WTC11 (cell line): ENCODE results near the gene RUNX2. TPM values are rescaled to one million over a fixed set of nuclear protein-coding genes. Genes with fewer than 3 reads are reported as not detected.

Experiments
- ATAC-seq: fragments of 200-7000 bp; cut with Tn5 transposase; 2 replicates; pipeline ENCODE4 v1.10.0; 2021; ENCODE audit warnings: mild to moderate bottlenecking, moderate library complexity
- CTCF ChIA-PET: fragments of 300-600 bp; sonication (Branson Sonifier 250); formaldehyde crosslinking; loops from one replicate; lab custom pipeline; 2021; ENCODE audit warnings: antibody characterized with exemption; lab: Charles Lee
- POLR2A ChIA-PET: fragments of 350-600 bp; sonication (Branson Sonifier 250); formaldehyde crosslinking; loops from one replicate; lab custom pipeline; 2021; ENCODE audit warnings: antibody characterized with exemption; lab: Charles Lee
- DNase-seq: peaks from one replicate; pipeline ENCODE4 v3.0.0; 2021; ENCODE audit warnings: low spot score
- H3K27ac Mint-ChIP-seq: 2 replicates; pipeline ENCODE4 v1.8.0; 2021; ENCODE audit warnings: mixed read lengths
- H3K27me3 Mint-ChIP-seq: 2 replicates; pipeline ENCODE4 v1.8.0; 2021; ENCODE audit warnings: low read depth, mild to moderate bottlenecking, moderate library complexity, mixed read lengths
- H3K36me3 Mint-ChIP-seq: 2 replicates; pipeline ENCODE4 v1.8.0; 2021; ENCODE audit warnings: mixed read lengths
- H3K4me1 Mint-ChIP-seq: 2 replicates; pipeline ENCODE4 v1.8.0; 2022; ENCODE audit warnings: mixed read lengths
- H3K4me3 Mint-ChIP-seq: 2 replicates; pipeline ENCODE4 v1.8.0; 2021; ENCODE audit warnings: mild to moderate bottlenecking, moderate library complexity, mixed read lengths
- H3K9me3 Mint-ChIP-seq: 2 replicates; pipeline ENCODE4 v1.8.0; 2021; ENCODE audit warnings: mixed read lengths
- CBFB ChIP-seq: sonication (generic); formaldehyde crosslinking; IDR thresholded peaks from 2 replicates; pipeline ENCODE4 v1.8.1; 2022; ENCODE audit warnings: mild to moderate bottlenecking, low read depth, missing genetic modification reagents
- ETV6 ChIP-seq: sonication (generic); formaldehyde crosslinking; IDR thresholded peaks from 2 replicates; pipeline ENCODE4 v1.8.1; 2022; ENCODE audit warnings: mild to moderate bottlenecking, missing genetic modification reagents
- FOXK1 ChIP-seq: sonication (generic); formaldehyde crosslinking; IDR thresholded peaks from 2 replicates; pipeline ENCODE4 v1.8.0; 2022; ENCODE audit warnings: mild to moderate bottlenecking, moderate library complexity, missing genetic modification reagents
- HMGA2 ChIP-seq: fragments of 250-450 bp; sonication (Bioruptor Pico); IDR thresholded peaks from 2 replicates; pipeline ENCODE4 v1.4.0; 2021; ENCODE audit warnings: mild to moderate bottlenecking, moderate library complexity
- IRF2 ChIP-seq: sonication (generic); formaldehyde crosslinking; IDR thresholded peaks from 2 replicates; pipeline ENCODE4 v1.8.0; 2022; ENCODE audit warnings: low read depth, missing genetic modification reagents, borderline replicate concordance
- MXD4 ChIP-seq: fragments of 250-450 bp; sonication (Bioruptor Pico); IDR thresholded peaks from 2 replicates; pipeline ENCODE4 v1.8.0; 2021; ENCODE audit warnings: mild to moderate bottlenecking, moderate library complexity, borderline replicate concordance
- MYBL2 ChIP-seq: sonication (generic); formaldehyde crosslinking; IDR thresholded peaks from 2 replicates; pipeline ENCODE4 v1.8.1; 2023; ENCODE audit warnings: mild to moderate bottlenecking, moderate library complexity, missing genetic modification reagents
- NFYB ChIP-seq: sonication (generic); formaldehyde crosslinking; conservative IDR thresholded peaks from 2 replicates; pipeline ENCODE4 v1.8.0; 2022; ENCODE audit warnings: low read depth, missing genetic modification reagents
- NR1H2 ChIP-seq: sonication (generic); formaldehyde crosslinking; IDR thresholded peaks from 2 replicates; pipeline ENCODE4 v1.9.0; 2021; ENCODE audit warnings: mild to moderate bottlenecking, moderate library complexity, missing genetic modification reagents
- OVOL2 ChIP-seq: fragments of 250-450 bp; sonication (Bioruptor Pico); IDR thresholded peaks from 2 replicates; pipeline ENCODE4 v1.9.0; 2021; ENCODE audit warnings: mild to moderate bottlenecking, borderline replicate concordance
- TEAD1 ChIP-seq: sonication (generic); formaldehyde crosslinking; IDR thresholded peaks from 2 replicates; pipeline ENCODE4 v1.8.0; 2022; ENCODE audit warnings: mild to moderate bottlenecking, missing genetic modification reagents
- TP53 ChIP-seq: sonication (generic); formaldehyde crosslinking; IDR thresholded peaks from 2 replicates; pipeline ENCODE4 v1.8.1; 2023; ENCODE audit warnings: mild to moderate bottlenecking, missing genetic modification reagents
- ZBTB21 ChIP-seq: sonication (generic); formaldehyde crosslinking; IDR thresholded peaks from 2 replicates; pipeline ENCODE4 v1.8.1; 2023; ENCODE audit warnings: mild to moderate bottlenecking, missing genetic modification reagents, borderline replicate concordance
- ZNF121 ChIP-seq: sonication (generic); formaldehyde crosslinking; IDR thresholded peaks from 2 replicates; pipeline ENCODE4 v1.8.0; 2023; ENCODE audit warnings: missing genetic modification reagents
- ZNF317 ChIP-seq: sonication (generic); formaldehyde crosslinking; IDR thresholded peaks from 2 replicates; pipeline ENCODE4 v1.8.1; 2023; ENCODE audit warnings: low read depth, mild to moderate bottlenecking, moderate library complexity, missing genetic modification reagents, borderline replicate concordance
- total RNA-seq: library from RNA; stranded (reverse); gene quantifications from 3 replicates; pipeline ENCODE4 v1.2.3, GENCODE V29; 2021
- TF ChIP-seq, protein P1 (sequence below): fragments of 200-600 bp; IDR thresholded peaks from 2 replicates; pipeline ENCODE4 v1.8.0; 2022; ENCODE audit warnings: antibody characterized with exemption
- TF ChIP-seq, protein P2 (sequence below): fragments of 250-450 bp; sonication (Bioruptor Pico); IDR thresholded peaks from 2 replicates; pipeline ENCODE4 v1.9.0; 2021; ENCODE audit warnings: mild to moderate bottlenecking, borderline replicate concordance
- TF ChIP-seq, protein P3 (sequence below): sonication (generic); formaldehyde crosslinking; IDR thresholded peaks from 2 replicates; pipeline ENCODE4 v1.8.1; 2022; ENCODE audit warnings: low read depth, missing genetic modification reagents, borderline replicate concordance
- TF ChIP-seq, protein P4 (sequence below): sonication (generic); formaldehyde crosslinking; conservative IDR thresholded peaks from 2 replicates; pipeline ENCODE4 v1.8.1; 2022; ENCODE audit warnings: mild to moderate bottlenecking, missing genetic modification reagents
- TF ChIP-seq, protein P5 (sequence below): sonication (generic); formaldehyde crosslinking; IDR thresholded peaks from 2 replicates; pipeline ENCODE4 v1.8.1; 2022; ENCODE audit warnings: low read depth, mild to moderate bottlenecking, moderate library complexity, missing genetic modification reagents, borderline replicate concordance
- TF ChIP-seq, protein P6 (sequence below): sonication (generic); formaldehyde crosslinking; IDR thresholded peaks from 2 replicates; pipeline ENCODE4 v1.8.1; 2023; ENCODE audit warnings: mild to moderate bottlenecking, missing genetic modification reagents, moderate library complexity

RUNX2 gene
- total RNA-seq, 1 experiment from 2014 or later, result 0.28 TPM

DNA sequence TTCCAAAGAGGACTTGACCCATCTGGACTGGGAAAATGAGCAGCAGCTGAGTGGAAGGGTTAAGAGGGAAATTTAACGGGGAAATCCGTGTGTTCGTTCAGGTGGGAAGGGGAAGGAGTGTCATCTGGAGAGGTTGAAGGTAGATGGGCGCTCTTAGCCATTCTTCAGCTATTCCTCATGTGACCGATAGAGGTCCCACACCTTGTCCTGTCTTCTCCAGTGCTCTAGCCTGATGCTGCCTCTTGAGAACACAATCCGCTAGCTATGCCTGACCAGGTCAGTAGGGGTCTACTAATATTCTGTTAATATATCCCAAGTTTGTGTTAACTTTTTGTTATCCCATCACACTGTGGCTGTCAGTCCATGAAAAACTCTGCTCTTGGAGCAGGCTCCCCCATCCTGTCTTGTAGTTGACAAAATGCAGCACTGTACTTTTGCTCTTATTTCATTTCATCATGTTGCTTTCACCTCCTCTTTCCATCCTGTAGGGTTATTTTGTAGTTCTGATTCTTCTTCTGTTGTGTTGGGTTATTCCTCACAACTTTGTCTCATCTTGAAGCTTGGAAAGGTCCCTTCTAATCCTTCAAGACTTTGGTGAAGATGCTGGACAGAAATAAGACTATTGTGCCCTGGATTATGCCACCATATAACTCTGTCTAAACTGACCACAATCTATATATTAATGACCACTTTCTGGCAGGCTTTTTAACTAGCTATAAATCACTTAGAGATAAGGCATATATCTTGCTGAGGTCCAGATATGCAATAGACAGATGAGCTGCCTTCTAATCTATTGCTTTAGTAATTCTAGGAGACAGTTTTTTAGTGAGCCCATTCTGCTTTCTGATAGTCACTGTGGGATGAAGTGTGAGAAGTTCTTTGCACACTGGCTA, 173.0 kb downstream of the RUNX2 start:
- POLR2A ChIA-PET, result interaction anchor here (0.6 kb wide), 1 partner anchor 470 kb away, joined by 3 read pairs; no protein-coding TSS in a partner anchor
- peak; percentile 30 for DNase-seq
- Mint-ChIP-seq H3K27me3 (no peaks in the 10 kb centered on the region), H3K36me3 (no peaks in the 10 kb centered on the region), H3K9me3 (no peaks in the 10 kb centered on the region), H3K27ac (no peak overlapping the region), H3K4me1 (peaks cover 26% of the 10 kb centered on the region), H3K4me3 (no peak overlapping the region)
- 0 out of 2 replicates have a peak, but pooled peaks have one; percentile 47 for TF ChIP-seq ZNF121
- TF ChIP-seq, protein P1, sequence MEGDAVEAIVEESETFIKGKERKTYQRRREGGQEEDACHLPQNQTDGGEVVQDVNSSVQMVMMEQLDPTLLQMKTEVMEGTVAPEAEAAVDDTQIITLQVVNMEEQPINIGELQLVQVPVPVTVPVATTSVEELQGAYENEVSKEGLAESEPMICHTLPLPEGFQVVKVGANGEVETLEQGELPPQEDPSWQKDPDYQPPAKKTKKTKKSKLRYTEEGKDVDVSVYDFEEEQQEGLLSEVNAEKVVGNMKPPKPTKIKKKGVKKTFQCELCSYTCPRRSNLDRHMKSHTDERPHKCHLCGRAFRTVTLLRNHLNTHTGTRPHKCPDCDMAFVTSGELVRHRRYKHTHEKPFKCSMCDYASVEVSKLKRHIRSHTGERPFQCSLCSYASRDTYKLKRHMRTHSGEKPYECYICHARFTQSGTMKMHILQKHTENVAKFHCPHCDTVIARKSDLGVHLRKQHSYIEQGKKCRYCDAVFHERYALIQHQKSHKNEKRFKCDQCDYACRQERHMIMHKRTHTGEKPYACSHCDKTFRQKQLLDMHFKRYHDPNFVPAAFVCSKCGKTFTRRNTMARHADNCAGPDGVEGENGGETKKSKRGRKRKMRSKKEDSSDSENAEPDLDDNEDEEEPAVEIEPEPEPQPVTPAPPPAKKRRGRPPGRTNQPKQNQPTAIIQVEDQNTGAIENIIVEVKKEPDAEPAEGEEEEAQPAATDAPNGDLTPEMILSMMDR, result peak; percentile 67; the same call in 1 of the 2 replicates
- TF ChIP-seq ZNF317, result no peak
- ATAC-seq, result peak; percentile 95
- CTCF ChIA-PET, result interaction anchor here (0.5 to 1.6 kb wide), 56 partner anchors 8 to 1026 kb away, joined by 3 to 27 read pairs (median 4); no protein-coding TSS in a partner anchor

DNA sequence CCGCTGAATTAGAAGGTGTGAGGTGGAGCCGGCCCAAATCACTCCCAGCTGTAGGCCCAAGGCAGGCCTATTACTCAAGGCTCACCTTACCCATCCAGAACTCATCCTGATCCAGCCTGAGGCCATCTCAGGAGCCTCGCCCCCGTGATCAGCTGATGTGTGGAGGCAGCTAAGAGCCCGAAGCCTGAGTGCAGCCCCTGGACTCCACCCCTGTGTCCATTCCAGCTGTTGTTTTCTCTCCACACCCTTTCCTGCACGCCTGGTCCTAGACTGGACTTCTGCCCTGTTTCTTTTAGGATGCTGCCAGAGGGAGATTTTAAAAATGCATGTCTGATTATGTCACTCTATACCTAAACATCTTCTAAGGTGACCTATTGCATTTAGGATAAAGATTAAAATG, 174.3 kb downstream of the RUNX2 start:
- no peak for DNase-seq
- no peaks in the 10 kb centered on the region for H3K27me3 Mint-ChIP-seq
- TF ChIP-seq, protein P2, sequence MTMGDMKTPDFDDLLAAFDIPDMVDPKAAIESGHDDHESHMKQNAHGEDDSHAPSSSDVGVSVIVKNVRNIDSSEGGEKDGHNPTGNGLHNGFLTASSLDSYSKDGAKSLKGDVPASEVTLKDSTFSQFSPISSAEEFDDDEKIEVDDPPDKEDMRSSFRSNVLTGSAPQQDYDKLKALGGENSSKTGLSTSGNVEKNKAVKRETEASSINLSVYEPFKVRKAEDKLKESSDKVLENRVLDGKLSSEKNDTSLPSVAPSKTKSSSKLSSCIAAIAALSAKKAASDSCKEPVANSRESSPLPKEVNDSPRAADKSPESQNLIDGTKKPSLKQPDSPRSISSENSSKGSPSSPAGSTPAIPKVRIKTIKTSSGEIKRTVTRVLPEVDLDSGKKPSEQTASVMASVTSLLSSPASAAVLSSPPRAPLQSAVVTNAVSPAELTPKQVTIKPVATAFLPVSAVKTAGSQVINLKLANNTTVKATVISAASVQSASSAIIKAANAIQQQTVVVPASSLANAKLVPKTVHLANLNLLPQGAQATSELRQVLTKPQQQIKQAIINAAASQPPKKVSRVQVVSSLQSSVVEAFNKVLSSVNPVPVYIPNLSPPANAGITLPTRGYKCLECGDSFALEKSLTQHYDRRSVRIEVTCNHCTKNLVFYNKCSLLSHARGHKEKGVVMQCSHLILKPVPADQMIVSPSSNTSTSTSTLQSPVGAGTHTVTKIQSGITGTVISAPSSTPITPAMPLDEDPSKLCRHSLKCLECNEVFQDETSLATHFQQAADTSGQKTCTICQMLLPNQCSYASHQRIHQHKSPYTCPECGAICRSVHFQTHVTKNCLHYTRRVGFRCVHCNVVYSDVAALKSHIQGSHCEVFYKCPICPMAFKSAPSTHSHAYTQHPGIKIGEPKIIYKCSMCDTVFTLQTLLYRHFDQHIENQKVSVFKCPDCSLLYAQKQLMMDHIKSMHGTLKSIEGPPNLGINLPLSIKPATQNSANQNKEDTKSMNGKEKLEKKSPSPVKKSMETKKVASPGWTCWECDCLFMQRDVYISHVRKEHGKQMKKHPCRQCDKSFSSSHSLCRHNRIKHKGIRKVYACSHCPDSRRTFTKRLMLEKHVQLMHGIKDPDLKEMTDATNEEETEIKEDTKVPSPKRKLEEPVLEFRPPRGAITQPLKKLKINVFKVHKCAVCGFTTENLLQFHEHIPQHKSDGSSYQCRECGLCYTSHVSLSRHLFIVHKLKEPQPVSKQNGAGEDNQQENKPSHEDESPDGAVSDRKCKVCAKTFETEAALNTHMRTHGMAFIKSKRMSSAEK, result no peak
- TF ChIP-seq, protein P3, sequence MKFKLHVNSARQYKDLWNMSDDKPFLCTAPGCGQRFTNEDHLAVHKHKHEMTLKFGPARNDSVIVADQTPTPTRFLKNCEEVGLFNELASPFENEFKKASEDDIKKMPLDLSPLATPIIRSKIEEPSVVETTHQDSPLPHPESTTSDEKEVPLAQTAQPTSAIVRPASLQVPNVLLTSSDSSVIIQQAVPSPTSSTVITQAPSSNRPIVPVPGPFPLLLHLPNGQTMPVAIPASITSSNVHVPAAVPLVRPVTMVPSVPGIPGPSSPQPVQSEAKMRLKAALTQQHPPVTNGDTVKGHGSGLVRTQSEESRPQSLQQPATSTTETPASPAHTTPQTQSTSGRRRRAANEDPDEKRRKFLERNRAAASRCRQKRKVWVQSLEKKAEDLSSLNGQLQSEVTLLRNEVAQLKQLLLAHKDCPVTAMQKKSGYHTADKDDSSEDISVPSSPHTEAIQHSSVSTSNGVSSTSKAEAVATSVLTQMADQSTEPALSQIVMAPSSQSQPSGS (CRISPR knock-in tag), result no peak
- TF ChIP-seq TEAD1 (no peak), NFYB (no peak), IRF2 (CRISPR knock-in tag) (no peak), NR1H2 (CRISPR knock-in tag) (no peak), FOXK1 (CRISPR knock-in tag) (no peak), MXD4 (no peak), TP53 (no peak), HMGA2 (no peak), OVOL2 (CRISPR knock-in tag) (no peak)
- TF ChIP-seq, all 79 proteins: peak for 0
- H3K9me3 Mint-ChIP-seq, result no peaks in the 10 kb centered on the region
- ATAC-seq, result no peak
- H3K4me3 Mint-ChIP-seq, result no peak overlapping the region
- no peaks in the 10 kb centered on the region for H3K36me3 Mint-ChIP-seq
- CTCF ChIA-PET, result interaction anchor here (0.8 kb wide), 1 partner anchor 21 kb away, joined by 3 read pairs; no protein-coding TSS in a partner anchor
- POLR2A ChIA-PET, result no interaction called here
- H3K27ac Mint-ChIP-seq, result no peak overlapping the region
- peaks cover 25% of the 10 kb centered on the region for H3K4me1 Mint-ChIP-seq

DNA sequence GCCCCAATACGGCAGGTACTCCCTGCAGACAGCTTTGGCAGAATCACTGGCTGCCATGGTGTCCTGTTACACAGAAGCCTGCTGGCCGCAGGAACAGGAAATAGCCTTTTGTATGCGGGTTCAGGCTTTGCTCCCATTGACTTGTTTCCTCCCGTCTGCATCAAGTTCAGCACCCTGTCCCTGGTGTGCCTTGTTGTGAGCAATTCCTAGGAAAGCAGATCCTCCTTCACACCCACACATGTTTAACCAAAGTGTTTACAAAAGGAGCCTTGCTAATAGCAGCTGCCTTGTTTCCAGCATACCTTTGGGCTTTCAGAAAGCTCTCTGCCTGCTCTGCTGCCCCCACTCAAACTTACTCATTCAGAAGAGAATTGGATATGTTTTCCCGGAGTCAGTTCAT, 176.8 kb downstream of the RUNX2 start:
- Mint-ChIP-seq H3K27me3 (no peaks in the 10 kb centered on the region), H3K4me3 (peak overlapping the region; percentile 24; the same call in 1 of the 2 replicates), H3K27ac (peak overlapping the region; percentile 93), H3K36me3 (no peaks in the 10 kb centered on the region), H3K9me3 (no peaks in the 10 kb centered on the region), H3K4me1 (peaks cover 25% of the 10 kb centered on the region)
- ATAC-seq (peak; percentile 87), DNase-seq (peak; percentile 46)
- ChIA-PET CTCF (interaction anchor here (1.1 to 1.5 kb wide), 4 partner anchors 16 to 1030 kb away, joined by 3 to 6 read pairs (median 4); no protein-coding TSS in a partner anchor), POLR2A (interaction anchor here (0.8 kb wide), 1 partner anchor 8 kb away, joined by 3 read pairs; no protein-coding TSS in a partner anchor)
- TF ChIP-seq MYBL2 (no peak), ETV6 (CRISPR knock-in tag) (0 out of 2 replicates have a peak, but pooled peaks have one; percentile 70), CBFB (no peak), ZBTB21 (CRISPR knock-in tag) (no peak)
- TF ChIP-seq, protein P4, sequence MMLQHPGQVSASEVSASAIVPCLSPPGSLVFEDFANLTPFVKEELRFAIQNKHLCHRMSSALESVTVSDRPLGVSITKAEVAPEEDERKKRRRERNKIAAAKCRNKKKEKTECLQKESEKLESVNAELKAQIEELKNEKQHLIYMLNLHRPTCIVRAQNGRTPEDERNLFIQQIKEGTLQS (CRISPR knock-in tag), result no peak
- TF ChIP-seq, protein P5, sequence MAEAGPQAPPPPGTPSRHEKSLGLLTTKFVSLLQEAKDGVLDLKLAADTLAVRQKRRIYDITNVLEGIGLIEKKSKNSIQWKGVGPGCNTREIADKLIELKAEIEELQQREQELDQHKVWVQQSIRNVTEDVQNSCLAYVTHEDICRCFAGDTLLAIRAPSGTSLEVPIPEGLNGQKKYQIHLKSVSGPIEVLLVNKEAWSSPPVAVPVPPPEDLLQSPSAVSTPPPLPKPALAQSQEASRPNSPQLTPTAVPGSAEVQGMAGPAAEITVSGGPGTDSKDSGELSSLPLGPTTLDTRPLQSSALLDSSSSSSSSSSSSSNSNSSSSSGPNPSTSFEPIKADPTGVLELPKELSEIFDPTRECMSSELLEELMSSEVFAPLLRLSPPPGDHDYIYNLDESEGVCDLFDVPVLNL (CRISPR knock-in tag), result no peak
- TF ChIP-seq, protein P6, sequence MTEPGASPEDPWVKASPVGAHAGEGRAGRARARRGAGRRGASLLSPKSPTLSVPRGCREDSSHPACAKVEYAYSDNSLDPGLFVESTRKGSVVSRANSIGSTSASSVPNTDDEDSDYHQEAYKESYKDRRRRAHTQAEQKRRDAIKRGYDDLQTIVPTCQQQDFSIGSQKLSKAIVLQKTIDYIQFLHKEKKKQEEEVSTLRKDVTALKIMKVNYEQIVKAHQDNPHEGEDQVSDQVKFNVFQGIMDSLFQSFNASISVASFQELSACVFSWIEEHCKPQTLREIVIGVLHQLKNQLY, result no peak
